SK-N-SH (cell line): ENCODE measurements around the gene PNLIPRP1. TPM values are rescaled to one million over a fixed set of nuclear protein-coding genes. Genes with fewer than 3 reads are reported as not detected.

Source experiments
- CTCF ChIA-PET: fragments of 300-600, 350-600 bp; formaldehyde crosslinking; extraction: SDS; loops from one replicate; lab custom pipeline; 2021; lab: Yijun Ruan, JAX
- POLR2A ChIA-PET: fragments of 350-600 bp; sonication (Branson Sonifier 250); formaldehyde crosslinking; extraction: SDS; loops from one replicate; lab custom pipeline; 2020; ENCODE audit warnings: antibody characterized with exemption, inconsistent platforms; lab: Yijun Ruan, JAX
- DNase-seq: peaks from one replicate; pipeline ENCODE4 v3.0.0; 2012
- H2AFZ ChIP-seq: fragments of 200-600 bp; sonication (generic); 2 replicates; pipeline ENCODE4 v1.8.1; 2016; ENCODE audit warnings: antibody characterized with exemption, mild to moderate bottlenecking, low read depth
- H3F3A ChIP-seq: fragments of 200-600 bp; sonication (generic); replicated peaks from 2 replicates; pipeline ENCODE3; 2016; ENCODE audit warnings: antibody characterized with exemption, mild to moderate bottlenecking; ENCODE audit not compliant: insufficient read depth
- H3K27ac ChIP-seq, 2 experiments: fragments of 200-500 bp in 1 of 2; fragments of 200-600 bp in 1 of 2; sonication (Bioruptor generic) in 1 of 2; sonication (generic), shearing (Covaris generic) in 1 of 2; 2 replicates each; pipeline versions ENCODE4 v1.5.1 to v1.6.1; 2014 to 2016; ENCODE audit warnings: low read depth in 2 of 2, inconsistent platforms in 1 of 2, low read length in 1 of 2, mild to moderate bottlenecking in 1 of 2, mixed read lengths in 1 of 2
- H3K27me3 ChIP-seq: fragments of 200-600 bp; sonication (generic), shearing (Covaris generic); 2 replicates; pipeline ENCODE4 v1.6.1; 2016; ENCODE audit warnings: mixed run types; ENCODE audit not compliant: insufficient read depth
- H3K36me3 ChIP-seq, 2 experiments: fragments of 200-500 bp in 1 of 2; fragments of 200-600 bp in 1 of 2; sonication (Bioruptor generic) in 1 of 2; sonication (generic) in 1 of 2; replicated peaks in 1 of 2; 2 replicates each; pipeline versions ENCODE3 to v1.5.1; 2014 to 2016; ENCODE audit warnings: low read length in 1 of 2, mild to moderate bottlenecking in 1 of 2; ENCODE audit not compliant: insufficient read depth in 2 of 2, control insufficient read depth in 1 of 2
- H3K4me1 ChIP-seq, 2 experiments: fragments of 200-500 bp in 1 of 2; fragments of 200-600 bp in 1 of 2; sonication (Bioruptor generic) in 1 of 2; sonication (generic), shearing (Covaris generic) in 1 of 2; 2 replicates each; pipeline versions ENCODE4 v1.5.1 to v1.6.1; 2014 to 2016; ENCODE audit warnings: low read depth in 1 of 2, low read length in 1 of 2, mixed run types in 1 of 2; ENCODE audit not compliant: insufficient read depth in 2 of 2, control insufficient read depth in 1 of 2
- H3K4me2 ChIP-seq: fragments of 200-600 bp; sonication (generic), shearing (Covaris generic); 2 replicates; pipeline ENCODE4 v1.6.1; 2017; ENCODE audit warnings: mixed run types
- H3K4me3 ChIP-seq, 2 experiments: fragments of 200-500 bp in 1 of 2; fragments of 200-600 bp in 1 of 2; sonication (Bioruptor generic) in 1 of 2; sonication (generic), shearing (Covaris generic) in 1 of 2; 2 replicates each; pipeline versions ENCODE4 v1.5.1 to v1.8.1; 2014 to 2016; ENCODE audit warnings: low read depth in 2 of 2, inconsistent platforms in 1 of 2, low read length in 1 of 2, mild to moderate bottlenecking in 1 of 2, mixed read lengths in 1 of 2, moderate library complexity in 1 of 2
- H3K79me2 ChIP-seq: fragments of 200-600 bp; sonication (generic); 2 replicates; pipeline ENCODE4 v1.8.1; 2017; ENCODE audit warnings: mild to moderate bottlenecking; ENCODE audit not compliant: insufficient read depth
- H3K9ac ChIP-seq: fragments of 200-600 bp; sonication (generic); 2 replicates; pipeline ENCODE4 v1.6.1; 2017; ENCODE audit warnings: mixed run types
- H3K9me2 ChIP-seq: fragments of 200-600 bp; sonication (generic); 2 replicates; pipeline ENCODE4 v1.6.1; 2017; ENCODE audit warnings: mixed run types
- H3K9me3 ChIP-seq: fragments of 200-600 bp; sonication (generic); 2 replicates; pipeline ENCODE4 v1.6.1; 2017; ENCODE audit warnings: mixed run types, mild to moderate bottlenecking, moderate library complexity
- H4K20me1 ChIP-seq: fragments of 200-600 bp; sonication (generic); 2 replicates; pipeline ENCODE4 v1.6.1; 2017; ENCODE audit warnings: mild to moderate bottlenecking, mixed run types; ENCODE audit not compliant: insufficient read depth
- CHD2 ChIP-seq: fragments of 150-350 bp; IDR thresholded peaks from 2 replicates; pipeline ENCODE4 v1.6.1; 2018; ENCODE audit warnings: low read length; ENCODE audit not compliant: partially characterized antibody
- EP300 ChIP-seq, 2 experiments: IDR thresholded peaks; 2 replicates each; pipeline versions ENCODE4 v1.4.0 to v1.6.1; 2012; ENCODE audit warnings: borderline replicate concordance in 1 of 2, low read depth in 1 of 2, low read length in 1 of 2
- FOXJ3 ChIP-seq: sonication (generic); formaldehyde crosslinking; IDR thresholded peaks from 2 replicates; pipeline ENCODE4 v1.5.1; 2020; ENCODE audit warnings: mild to moderate bottlenecking, missing genetic modification reagents
- IRF3 ChIP-seq: fragments of 150-350 bp; IDR thresholded peaks from 2 replicates; pipeline ENCODE4 v1.6.1; 2016; ENCODE audit warnings: mild to moderate bottlenecking, low read depth, low read length
- RAD21 ChIP-seq: IDR thresholded peaks from 2 replicates; pipeline ENCODE4 v1.6.1; 2012; ENCODE audit warnings: mild to moderate bottlenecking, low read length
- REST ChIP-seq: IDR thresholded peaks from 2 replicates; pipeline ENCODE4 v1.6.1; 2012; ENCODE audit warnings: mild to moderate bottlenecking, low read depth, low read length, moderate library complexity
- RXRA ChIP-seq: IDR thresholded peaks from 2 replicates; pipeline ENCODE4 v1.4.0; 2012; ENCODE audit warnings: low read depth, mild to moderate bottlenecking, borderline replicate concordance
- SMC3 ChIP-seq: IDR thresholded peaks from 2 replicates; pipeline ENCODE4 v1.6.1; 2012; ENCODE audit warnings: low read depth, low read length, improper control_type of control experiment
- TAF1 ChIP-seq: IDR thresholded peaks from 2 replicates; pipeline ENCODE4 v1.6.1; 2012; ENCODE audit warnings: low read depth, mild to moderate bottlenecking, low read length, moderate library complexity, borderline replicate concordance
- TCF12 ChIP-seq: IDR thresholded peaks from 2 replicates; pipeline ENCODE4 v1.4.0; 2012
- TEAD4 ChIP-seq: IDR thresholded peaks from 2 replicates; pipeline ENCODE4 v1.4.0; 2012; ENCODE audit warnings: mild to moderate bottlenecking, borderline replicate concordance; ENCODE audit not compliant: insufficient read depth
- USF2 ChIP-seq: fragments of 150-350 bp; IDR thresholded peaks from 2 replicates; pipeline ENCODE4 v1.6.1; 2017; ENCODE audit warnings: antibody characterized with exemption, low read length, low read depth, borderline replicate concordance
- WGBS: methylation state at CpG from one replicate; pipeline ENCODE4 v1.1.6; 2017; ENCODE audit warnings: low lambda C conversion rate; 5-methylcytosine and 5-hydroxymethylcytosine counted together
- polyA plus RNA-seq, 3 experiments: library from polyadenylated mRNA; depleted of rRNA; stranded (reverse); fragments of >200 nt; gene quantifications; 2 replicates each; pipeline ENCODE4 v1.2.3, GENCODE V29; 2012

PNLIPRP1 gene
- polyA plus RNA-seq (2012; rRNA removed), result not detected in 2 replicates
- not detected in 2 replicates for polyA plus RNA-seq (2012; cell fraction: cytosol; rRNA removed)
- polyA plus RNA-seq (2012; cell fraction: nucleus; rRNA removed), result not detected in 2 replicates

GRCh38 chr10:116590590-116591444, at the start of gene PNLIPRP1:
PNLIPRP1 (plus strand) TSS chr10:116590959; CDS start chr10:116591130, 171 bp downstream.
- ChIA-PET CTCF (interaction anchor here (1.2 to 1.4 kb wide), 2 partner anchors 9 to 76 kb away, joined by 3 to 4 read pairs; no protein-coding TSS in a partner anchor), POLR2A (no interaction called here)
- H3K4me2 ChIP-seq, result no peak within 1 kb of the TSS
- TF ChIP-seq USF2, result no peak
- H3K9ac ChIP-seq, result no peak within 1 kb of the TSS
- no peak for DNase-seq
- no peaks in the 10 kb centered on the region for H4K20me1 ChIP-seq
- H2AFZ ChIP-seq, result no peak within 1 kb of the TSS
- H3K9me2 ChIP-seq, result no peaks in the 10 kb centered on the region
- WGBS, result 33% methylated on average over 9 of the region's 9 CpGs
- H3K27ac ChIP-seq, result no peak within 1 kb of the TSS
- H3K4me1 ChIP-seq, result no peaks in the 10 kb centered on the region
- H3K79me2 ChIP-seq, result no peaks in the 10 kb centered on the region
- no peak within 1 kb of the TSS for H3K4me3 ChIP-seq
- H3K9me3 ChIP-seq, result no peaks in the 10 kb centered on the region
- no peaks in the 10 kb centered on the region for H3F3A ChIP-seq
- no peaks in the 10 kb centered on the region for H3K36me3 ChIP-seq
- no peaks in the 10 kb centered on the region for H3K27me3 ChIP-seq

GRCh38 chr10:116542007-116542677, 48.6 kb upstream of the PNLIPRP1 start:
- Histone ChIP-seq H3K27ac (no peak overlapping the region), H3K9me2 (no peaks in the 10 kb centered on the region), H3K9ac (no peak overlapping the region), H2AFZ (no peak overlapping the region), H3K9me3 (no peaks in the 10 kb centered on the region), H3K36me3 (no peaks in the 10 kb centered on the region), H3K4me1 (no peaks in the 10 kb centered on the region), H3F3A (no peaks in the 10 kb centered on the region), H3K4me3 (no peak overlapping the region), H3K79me2 (no peaks in the 10 kb centered on the region), H3K27me3 (no peaks in the 10 kb centered on the region), H3K4me2 (no peak overlapping the region), H4K20me1 (no peaks in the 10 kb centered on the region)
- ChIA-PET CTCF (interaction anchor here (0.6 kb wide), 1 partner anchor 322 kb away, joined by 3 read pairs; no protein-coding TSS in a partner anchor), POLR2A (no interaction called here)
- DNase-seq, result no peak
- TF ChIP-seq FOXJ3 (CRISPR knock-in tag), result no peak
- TF ChIP-seq RXRA, result no peak
- TF ChIP-seq TCF12, result no peak
- no peak for TF ChIP-seq CHD2
- TF ChIP-seq EP300 (IDR thresholded peaks at IDR 0.05; ENCODE audit: borderline replicate concordance in 1 of 2, low read depth in 1 of 2, low read length in 1 of 2), result no peak
- TF ChIP-seq REST, result no peak
- no peak for TF ChIP-seq RAD21
- no peak for TF ChIP-seq SMC3
- TF ChIP-seq USF2, result no peak
- TF ChIP-seq TEAD4, result no peak
- TF ChIP-seq TAF1, result no peak
- no peak for TF ChIP-seq IRF3
